Heart left ventricle (tissue), 13 donors: ENCODE results near the gene GPX2.

Source experiments
- CTCF ChIP-seq, 12 donors: fragments of 200-600 bp; sonication (generic) in 4 of 12; IDR thresholded peaks; one replicate each; pipeline versions ENCODE4 v1.5.0 to v1.8.0; 2018 to 2022; ENCODE audit warnings: antibody characterized with exemption in 12 of 12, mild to moderate bottlenecking in 5 of 12
- POLR2A ChIP-seq, 2 donors: fragments of 450-650 bp; IDR thresholded peaks; one replicate each; pipeline ENCODE4 v1.6.1; 2017; ENCODE audit warnings: antibody characterized with exemption in 2 of 2, mild to moderate bottlenecking in 2 of 2, moderate library complexity in 2 of 2
- donor health status: ischemic (EF 13 %, LVEDD 7.1; RV severe dilation, severe dysfunction).
- donor health status: DM: no; HTN: yes; CAD: no.
- donor health status: DM: no; HTN: no; CAD: no.
- donor health status: ischemic (EF 25% LVEDD 6.9; RV normal size, moderate dysfunction).
- donor health status: ischemic (EF 25% LVEDD 5.7; RV mildly dilated, moderate dysfunction).
- donor health status: ischemic (EF 35%, LVEDD 5.7; RV mildly dilated, moderate dysfunction).
- donor health status: nonischemic (EF 11% LVEDD 7.7; RV severe dilation, severe dysfunction).
- donor health status: DM: yes; HTN: yes; CAD: no.
- donor health status: PGD.
- donor health status: ischemic (EF 29% LVEDD 5.4; RV normal size, mild dysfunction).
- donor health status: nonischemic (EF 23%, LVEDD 6.1; RV moderate dilation, normal function).

- TF ChIP-seq CTCF (IDR thresholded peaks at IDR 0.05) (no peak), POLR2A (IDR thresholded peaks at IDR 0.05) (no peak)
Observed at GRCh38 chr14:64915029-64915424, 27.5 kb downstream of the GPX2 start.
